GM23338 (cell line): Measurements from ENCODE around the gene CEACAM7. TPM values are rescaled to one million over a fixed set of nuclear protein-coding genes. Genes with fewer than 3 reads are reported as not detected.

Experiments used
- ATAC-seq: fragments of 200-7000 bp; cut with Tn5 transposase; 3 replicates; pipeline ENCODE4 v1.9.1; 2020
- DNase-seq: peaks from one replicate; pipeline ENCODE4 v3.0.0-alpha.2; 2015; ENCODE audit warnings: low spot score
- H2AFZ ChIP-seq: fragments of 200-600 bp; sonication (generic); 2 replicates; pipeline ENCODE4 v1.8.0; 2016; ENCODE audit warnings: antibody characterized with exemption, mild to moderate bottlenecking, moderate library complexity
- H3F3A ChIP-seq: fragments of 200-600 bp; sonication (generic); replicated peaks from 2 replicates; pipeline ENCODE4 v1.8.0; 2017; ENCODE audit warnings: antibody characterized with exemption, mixed run types, low read depth
- H3K27ac ChIP-seq: fragments of 200-600 bp; sonication (generic); 2 replicates; pipeline ENCODE4 v1.6.1; 2016; ENCODE audit warnings: low read depth
- H3K27me3 ChIP-seq: fragments of 200-600 bp; sonication (generic); 2 replicates; pipeline ENCODE4 v1.8.0; 2016; ENCODE audit warnings: mild to moderate bottlenecking, mixed run types, moderate library complexity; ENCODE audit not compliant: insufficient read depth
- H3K36me3 ChIP-seq: fragments of 200-600 bp; sonication (generic); 2 replicates; pipeline ENCODE4 v1.8.0; 2016; ENCODE audit warnings: mild to moderate bottlenecking; ENCODE audit not compliant: insufficient read depth
- H3K4me1 ChIP-seq: fragments of 200-600 bp; sonication (generic); 2 replicates; pipeline ENCODE4 v1.8.0; 2016; ENCODE audit warnings: mild to moderate bottlenecking, moderate library complexity; ENCODE audit not compliant: insufficient read depth
- H3K4me2 ChIP-seq: fragments of 200-600 bp; sonication (generic); 2 replicates; pipeline ENCODE4 v1.7.1; 2017; ENCODE audit warnings: mixed run types
- H3K4me3 ChIP-seq: fragments of 200-600 bp; sonication (generic); 2 replicates; pipeline ENCODE4 v1.6.1; 2016; ENCODE audit warnings: mixed run types
- H3K79me2 ChIP-seq: fragments of 200-600 bp; sonication (generic); replicated peaks from 2 replicates; pipeline ENCODE4 v1.8.0; 2017; ENCODE audit warnings: mild to moderate bottlenecking; ENCODE audit not compliant: insufficient read depth
- H3K9me2 ChIP-seq: fragments of 200-600 bp; sonication (generic); 2 replicates; pipeline ENCODE4 v1.8.0; 2017; ENCODE audit not compliant: insufficient read depth
- H4K20me1 ChIP-seq: fragments of 200-600 bp; sonication (generic); replicated peaks from 2 replicates; pipeline ENCODE4 v1.8.0; 2017; ENCODE audit warnings: mild to moderate bottlenecking; ENCODE audit not compliant: insufficient read depth
- H3K27ac Mint-ChIP-seq: 2 replicates; pipeline ENCODE4 v1.8.0; 2020; ENCODE audit warnings: inconsistent platforms, mild to moderate bottlenecking, moderate library complexity, mixed read lengths
- H3K27me3 Mint-ChIP-seq: 3 replicates; pipeline ENCODE4 v1.8.0; 2022; ENCODE audit warnings: low read depth, mild to moderate bottlenecking, moderate library complexity, mixed read lengths, inconsistent platforms; ENCODE audit not compliant: insufficient read depth, poor library complexity
- H3K36me3 Mint-ChIP-seq: 3 replicates; pipeline ENCODE4 v1.8.0; 2021; ENCODE audit warnings: low read depth, mild to moderate bottlenecking, inconsistent platforms, moderate library complexity, mixed read lengths
- H3K4me1 Mint-ChIP-seq: 3 replicates; pipeline ENCODE4 v1.8.0; 2020; ENCODE audit warnings: mild to moderate bottlenecking, inconsistent platforms, mixed read lengths
- H3K4me3 Mint-ChIP-seq: 3 replicates; pipeline ENCODE4 v1.8.0; 2021; ENCODE audit warnings: moderate library complexity, mild to moderate bottlenecking, inconsistent platforms, mixed read lengths
- H3K9me3 Mint-ChIP-seq: 3 replicates; pipeline ENCODE4 v1.8.0; 2020; ENCODE audit warnings: moderate library complexity, mild to moderate bottlenecking, inconsistent platforms, mixed read lengths
- CREB1 ChIP-seq: fragments of 250-450 bp; sonication (Bioruptor Pico); IDR thresholded peaks from 2 replicates; pipeline ENCODE4 v1.5.0; 2020; ENCODE audit warnings: low read depth, mild to moderate bottlenecking, moderate library complexity
- CTCF ChIP-seq, 2 experiments: fragments of 200-600 bp in 1 of 2; sonication (generic) in 1 of 2; conservative IDR thresholded peaks; 2 replicates each; pipeline versions ENCODE4 v1.5.1 to v1.6.1; 2016 to 2017; ENCODE audit warnings: antibody characterized with exemption in 2 of 2, low read depth in 2 of 2, mild to moderate bottlenecking in 2 of 2, moderate library complexity in 1 of 2
- EZH2phosphoT487 ChIP-seq: fragments of 200-600 bp; sonication (generic); IDR thresholded peaks from one replicate; pipeline ENCODE4 v1.8.1; 2018; ENCODE audit warnings: antibody characterized with exemption; ENCODE audit not compliant: unreplicated experiment
- NANOG ChIP-seq: IDR thresholded peaks from 2 replicates; pipeline ENCODE4 v1.6.1; 2016; ENCODE audit warnings: antibody characterized with exemption, borderline replicate concordance
- polyA plus RNA-seq: library from polyadenylated mRNA; unstranded; fragments of >200 nt; fragmentation: Nextera tagmentation; extraction: Ambion mirVana; gene quantifications from 2 replicates; pipeline ENCODE4 v1.2.1, GENCODE V29; 2016
- total RNA-seq: library from RNA; depleted of rRNA; stranded (reverse); fragments of >200 nt; shearing (Covaris generic); gene quantifications from 2 replicates; pipeline ENCODE4 v1.2.3, GENCODE V29; 2014
- TF ChIP-seq, protein P1 (sequence below): IDR thresholded peaks from one replicate; pipeline ENCODE4 v1.6.1; 2018; ENCODE audit warnings: antibody characterized with exemption; ENCODE audit not compliant: unreplicated experiment

The CEACAM7 gene
- total and polyA plus RNA-seq, 2 experiments from 2014 or later, result 0.24 TPM; not detected in 1

DNA sequence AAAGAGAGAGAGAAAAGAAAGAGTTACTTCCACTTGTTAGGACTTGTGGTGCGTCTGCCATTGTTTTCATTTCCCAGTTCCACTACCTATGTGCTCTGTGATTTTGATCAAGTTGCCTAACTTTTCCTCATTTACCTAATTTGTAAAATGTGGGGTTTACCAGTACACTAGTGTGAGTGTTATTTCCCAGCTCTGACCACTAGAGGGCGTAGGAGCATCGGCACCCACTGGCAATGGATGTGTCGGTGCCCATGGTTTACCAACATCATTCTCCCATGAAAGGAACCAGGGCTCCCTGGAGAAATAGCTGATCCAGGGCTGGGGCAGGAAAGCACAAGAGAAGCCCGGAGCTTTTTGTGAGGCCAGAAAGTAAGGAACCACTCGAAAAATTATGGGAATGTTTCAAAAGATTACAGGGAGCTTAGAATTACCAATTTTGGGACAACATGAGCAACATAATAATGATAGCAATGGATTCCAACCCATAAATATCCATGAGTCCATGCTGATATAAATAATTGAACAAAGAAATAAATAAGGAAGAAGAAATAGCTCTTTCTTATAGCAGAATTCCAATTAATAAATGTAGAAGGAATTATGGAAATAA lies 46.1 kb downstream of the CEACAM7 start:
- H3K36me3 Mint-ChIP-seq, result no peaks in the 10 kb centered on the region

DNA sequence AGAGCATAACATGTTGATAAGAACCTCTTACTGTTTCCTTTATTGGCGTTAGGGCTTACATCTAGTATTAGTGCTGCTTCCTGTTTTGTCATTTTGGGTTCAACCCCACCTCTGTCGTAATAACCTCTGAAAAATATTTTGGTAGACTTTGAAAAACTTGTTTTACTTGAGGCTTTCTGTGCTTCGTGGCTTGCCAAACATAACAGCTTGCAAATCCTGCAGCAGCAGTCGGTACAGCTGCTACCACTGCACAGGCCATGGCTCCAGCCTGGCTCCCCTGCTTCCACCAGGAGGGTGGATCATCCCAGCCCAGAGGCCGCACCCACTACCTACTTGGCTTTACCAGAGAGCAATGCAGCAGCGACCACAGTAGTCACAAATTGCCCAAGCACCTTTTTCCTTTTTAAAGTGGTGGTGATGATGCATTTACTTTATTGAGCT lies 49.4 kb downstream of the CEACAM7 start:
- ATAC-seq (peak; percentile 66), DNase-seq (no peak)
- Mint-ChIP-seq H3K27ac (no peak overlapping the region), H3K4me3 (no peak overlapping the region), H3K27me3 (no peaks in the 10 kb centered on the region), H3K9me3 (no peaks in the 10 kb centered on the region; the same call in 2 of the 3 replicates), H3K4me1 (no peaks in the 10 kb centered on the region), H3K36me3 (no peaks in the 10 kb centered on the region)
- no peaks in the 10 kb centered on the region for H3K79me2 ChIP-seq
- no peaks in the 10 kb centered on the region for H4K20me1 ChIP-seq
- no peak overlapping the region for H3K4me3 ChIP-seq
- TF ChIP-seq NANOG, result no peak
- no peak for TF ChIP-seq EZH2phosphoT487
- TF ChIP-seq CREB1 (CRISPR knock-in tag), result no peak
- TF ChIP-seq, protein P1, sequence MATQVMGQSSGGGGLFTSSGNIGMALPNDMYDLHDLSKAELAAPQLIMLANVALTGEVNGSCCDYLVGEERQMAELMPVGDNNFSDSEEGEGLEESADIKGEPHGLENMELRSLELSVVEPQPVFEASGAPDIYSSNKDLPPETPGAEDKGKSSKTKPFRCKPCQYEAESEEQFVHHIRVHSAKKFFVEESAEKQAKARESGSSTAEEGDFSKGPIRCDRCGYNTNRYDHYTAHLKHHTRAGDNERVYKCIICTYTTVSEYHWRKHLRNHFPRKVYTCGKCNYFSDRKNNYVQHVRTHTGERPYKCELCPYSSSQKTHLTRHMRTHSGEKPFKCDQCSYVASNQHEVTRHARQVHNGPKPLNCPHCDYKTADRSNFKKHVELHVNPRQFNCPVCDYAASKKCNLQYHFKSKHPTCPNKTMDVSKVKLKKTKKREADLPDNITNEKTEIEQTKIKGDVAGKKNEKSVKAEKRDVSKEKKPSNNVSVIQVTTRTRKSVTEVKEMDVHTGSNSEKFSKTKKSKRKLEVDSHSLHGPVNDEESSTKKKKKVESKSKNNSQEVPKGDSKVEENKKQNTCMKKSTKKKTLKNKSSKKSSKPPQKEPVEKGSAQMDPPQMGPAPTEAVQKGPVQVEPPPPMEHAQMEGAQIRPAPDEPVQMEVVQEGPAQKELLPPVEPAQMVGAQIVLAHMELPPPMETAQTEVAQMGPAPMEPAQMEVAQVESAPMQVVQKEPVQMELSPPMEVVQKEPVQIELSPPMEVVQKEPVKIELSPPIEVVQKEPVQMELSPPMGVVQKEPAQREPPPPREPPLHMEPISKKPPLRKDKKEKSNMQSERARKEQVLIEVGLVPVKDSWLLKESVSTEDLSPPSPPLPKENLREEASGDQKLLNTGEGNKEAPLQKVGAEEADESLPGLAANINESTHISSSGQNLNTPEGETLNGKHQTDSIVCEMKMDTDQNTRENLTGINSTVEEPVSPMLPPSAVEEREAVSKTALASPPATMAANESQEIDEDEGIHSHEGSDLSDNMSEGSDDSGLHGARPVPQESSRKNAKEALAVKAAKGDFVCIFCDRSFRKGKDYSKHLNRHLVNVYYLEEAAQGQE, result no peak
- H3K27ac ChIP-seq, result no peak overlapping the region
- no peaks in the 10 kb centered on the region for H3K36me3 ChIP-seq
- no peaks in the 10 kb centered on the region for H3K9me2 ChIP-seq
- no peak overlapping the region for H2AFZ ChIP-seq
- no peak overlapping the region for H3K4me2 ChIP-seq
- H3K27me3 ChIP-seq, result no peaks in the 10 kb centered on the region
- no peaks in the 10 kb centered on the region for H3K4me1 ChIP-seq
- no peaks in the 10 kb centered on the region for H3F3A ChIP-seq

More for the DNA sequence above, 46.1 kb downstream of the CEACAM7 start:
- Histone ChIP-seq H3K27me3 (no peaks in the 10 kb centered on the region), H3K9me2 (no peaks in the 10 kb centered on the region), H3K36me3 (no peaks in the 10 kb centered on the region), H4K20me1 (no peaks in the 10 kb centered on the region), H3K27ac (no peak overlapping the region), H3K4me1 (no peaks in the 10 kb centered on the region), H3K79me2 (no peaks in the 10 kb centered on the region), H3K4me3 (no peak overlapping the region), H3K4me2 (no peak overlapping the region), H3F3A (no peaks in the 10 kb centered on the region), H2AFZ (no peak overlapping the region)
- H3K4me3 Mint-ChIP-seq, result no peak overlapping the region
- no peaks in the 10 kb centered on the region for H3K27me3 Mint-ChIP-seq
- no peaks in the 10 kb centered on the region for H3K4me1 Mint-ChIP-seq
- peak; percentile 80 for DNase-seq
- TF ChIP-seq EZH2phosphoT487 (no peak), CTCF (conservative IDR thresholded peaks at IDR 0.05; ENCODE audit: low read depth in 2 of 2) (peak; percentile 96)
- H3K27ac Mint-ChIP-seq, result no peak overlapping the region
- H3K9me3 Mint-ChIP-seq, result no peaks in the 10 kb centered on the region
- peak; percentile 95 for ATAC-seq
